HEK293 (cell line): ENCODE measurements around the gene OR51S1.

Source experiments
- ZNF629 ChIP-seq: fragments of 450-650 bp; formaldehyde crosslinking; IDR thresholded peaks from 2 replicates; pipeline ENCODE4 v1.5.1; 2017; ENCODE audit warnings: missing biosample characterization, missing genetic modification characterization
- ZNF792 ChIP-seq: fragments of 450-650 bp; formaldehyde crosslinking; IDR thresholded peaks from 2 replicates; pipeline ENCODE4 v1.5.1; 2016; ENCODE audit warnings: missing biosample characterization, missing genetic modification characterization
- ZNF837 ChIP-seq: fragments of 450-650 bp; formaldehyde crosslinking; IDR thresholded peaks from 2 replicates; pipeline ENCODE4 v1.5.1; 2016; ENCODE audit warnings: missing biosample characterization, missing genetic modification characterization
- TF ChIP-seq, protein P1 (sequence below): fragments of 450-650 bp; formaldehyde crosslinking; IDR thresholded peaks from 2 replicates; pipeline ENCODE4 v1.5.1; 2016; ENCODE audit warnings: missing biosample characterization, missing genetic modification characterization

DNA sequence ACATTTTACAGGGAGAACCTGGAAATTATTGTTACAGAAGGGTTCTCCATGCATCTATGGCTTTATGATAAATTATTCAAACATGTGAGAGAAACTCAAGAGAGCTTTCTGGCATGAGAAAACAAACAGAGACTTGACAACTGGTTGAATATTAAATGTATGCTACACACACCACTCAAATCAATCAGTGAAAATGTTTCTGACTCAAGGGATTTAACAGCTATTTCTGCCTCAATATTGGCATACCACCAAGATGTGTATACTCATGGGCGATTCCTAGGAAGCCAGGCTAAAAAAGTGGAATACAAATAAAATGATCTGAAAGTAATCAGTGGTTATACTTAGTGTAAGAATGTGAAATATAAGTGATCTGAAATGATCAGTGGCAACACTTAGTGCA is 16.8 kb upstream of the OR51S1 start:
- TF ChIP-seq, protein P1, sequence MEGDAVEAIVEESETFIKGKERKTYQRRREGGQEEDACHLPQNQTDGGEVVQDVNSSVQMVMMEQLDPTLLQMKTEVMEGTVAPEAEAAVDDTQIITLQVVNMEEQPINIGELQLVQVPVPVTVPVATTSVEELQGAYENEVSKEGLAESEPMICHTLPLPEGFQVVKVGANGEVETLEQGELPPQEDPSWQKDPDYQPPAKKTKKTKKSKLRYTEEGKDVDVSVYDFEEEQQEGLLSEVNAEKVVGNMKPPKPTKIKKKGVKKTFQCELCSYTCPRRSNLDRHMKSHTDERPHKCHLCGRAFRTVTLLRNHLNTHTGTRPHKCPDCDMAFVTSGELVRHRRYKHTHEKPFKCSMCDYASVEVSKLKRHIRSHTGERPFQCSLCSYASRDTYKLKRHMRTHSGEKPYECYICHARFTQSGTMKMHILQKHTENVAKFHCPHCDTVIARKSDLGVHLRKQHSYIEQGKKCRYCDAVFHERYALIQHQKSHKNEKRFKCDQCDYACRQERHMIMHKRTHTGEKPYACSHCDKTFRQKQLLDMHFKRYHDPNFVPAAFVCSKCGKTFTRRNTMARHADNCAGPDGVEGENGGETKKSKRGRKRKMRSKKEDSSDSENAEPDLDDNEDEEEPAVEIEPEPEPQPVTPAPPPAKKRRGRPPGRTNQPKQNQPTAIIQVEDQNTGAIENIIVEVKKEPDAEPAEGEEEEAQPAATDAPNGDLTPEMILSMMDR (tag by site-specific recombination), result no peak
- TF ChIP-seq ZNF837 (tag by site-specific recombination) (no peak), ZNF629 (no peak), ZNF792 (tag by site-specific recombination) (no peak)
